Ureter (tissue), 1 donor: Measurements from ENCODE around the gene CACNA1C. TPM values are rescaled to one million over a fixed set of nuclear protein-coding genes. Genes with fewer than 3 reads are reported as not detected.

Experiments used
- DNase-seq: peaks from one replicate; pipeline ENCODE4 v3.0.0-alpha.2; 2020; ENCODE audit warnings: low spot score
- total RNA-seq: library from RNA; stranded (reverse); gene quantifications from one replicate; pipeline ENCODE4 v1.2.4, GENCODE V29; 2023
- donor health status: DM: yes; HTN: yes; CAD: no.

The CACNA1C gene
- total RNA-seq, 1 donor from 2014 or later = 30.1 TPM

DNA sequence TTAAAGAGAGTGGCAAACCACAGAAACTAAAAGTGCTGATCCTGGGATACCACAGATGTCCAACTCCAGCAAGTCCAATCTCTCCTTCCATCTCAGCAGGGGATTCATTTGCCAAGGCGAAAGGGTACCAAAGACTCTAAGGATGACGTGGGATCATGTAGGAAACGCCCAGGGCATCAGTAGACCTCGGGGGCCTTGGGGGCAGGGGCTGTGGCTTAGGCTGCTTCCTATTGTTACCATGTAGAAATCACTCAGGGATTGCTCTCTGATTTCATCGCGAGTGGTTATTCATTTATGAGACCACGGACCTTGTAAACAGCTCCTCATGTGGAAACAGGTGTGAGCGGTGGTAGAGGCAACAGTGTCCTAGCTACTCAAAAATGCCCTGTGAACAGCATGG lies 592.7 kb downstream of the CACNA1C start:
- DNase-seq = no peak

GRCh38 chr12:2646341-2646740 lies 593.6 kb downstream of the CACNA1C start:
- DNase-seq = no peak

GRCh38 chr12:2647186-2647585 lies 594.4 kb downstream of the CACNA1C start:
- no peak for DNase-seq

GRCh38 chr12:2648406-2648805 lies 595.6 kb downstream of the CACNA1C start:
- no peak for DNase-seq

DNA sequence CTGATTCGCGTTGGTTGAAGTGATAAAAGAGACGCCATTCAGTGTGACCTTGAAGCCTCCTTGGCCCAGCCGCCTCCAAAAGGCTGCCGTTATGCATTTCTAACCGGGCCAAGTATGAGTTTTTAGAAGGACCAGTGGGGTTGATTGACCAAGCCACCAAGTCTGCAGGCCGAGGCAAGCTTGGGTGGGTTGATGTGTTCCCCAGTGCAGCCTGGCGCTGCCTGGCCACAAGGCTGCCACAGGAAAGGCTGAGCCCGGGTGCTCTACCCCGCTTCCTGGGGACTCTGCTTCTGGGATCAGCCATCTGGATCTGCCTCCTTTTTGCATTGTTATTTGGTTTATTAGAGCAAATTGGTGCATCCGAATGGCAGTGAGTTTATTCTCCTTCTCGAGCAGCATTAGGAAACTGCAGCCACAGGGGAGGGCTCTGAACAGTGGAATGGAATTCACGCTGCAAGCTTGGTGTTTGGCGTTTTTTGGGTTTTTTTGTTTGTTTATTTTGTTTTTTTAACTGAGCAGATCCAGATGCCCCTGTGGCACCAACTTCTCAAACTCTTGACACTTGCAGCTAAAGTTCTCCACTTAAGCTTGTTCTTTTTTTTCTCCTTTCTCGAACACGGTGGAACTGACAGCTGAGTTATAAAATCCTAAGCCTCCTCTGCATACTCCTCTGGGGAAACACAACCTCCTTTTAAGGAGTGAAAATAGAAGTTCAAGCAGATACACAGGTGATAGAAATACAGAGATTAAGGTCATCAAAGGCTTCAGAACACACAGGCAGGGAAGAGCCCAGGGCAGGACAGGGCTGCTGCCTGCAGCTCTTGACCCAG lies 596.6 kb downstream of the CACNA1C start:
- no peak for DNase-seq

GRCh38 chr12:2650261-2651067 lies 597.7 kb downstream of the CACNA1C start:
- no peak for DNase-seq

GRCh38 chr12:2651068-2651965 lies 598.5 kb downstream of the CACNA1C start:
- no peak for DNase-seq

DNA sequence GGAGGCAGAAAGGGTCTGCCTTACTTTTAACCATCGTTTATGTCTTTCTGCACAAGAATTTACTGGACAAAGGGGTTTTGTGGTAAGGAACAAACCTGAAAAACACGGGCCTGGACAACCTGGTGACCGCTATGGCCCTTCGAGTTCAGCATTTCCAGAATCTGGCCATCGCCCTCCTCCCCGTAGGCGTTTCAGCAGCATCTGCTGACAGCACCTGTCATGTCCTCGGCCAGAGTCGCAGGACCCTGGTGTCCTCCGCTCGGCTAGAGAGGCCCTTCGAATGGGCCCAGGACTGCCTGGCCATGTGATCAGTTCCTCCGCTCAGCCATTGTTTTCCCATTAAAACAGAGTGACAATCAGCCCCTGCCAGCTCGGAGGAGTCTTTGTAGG lies 599.2 kb downstream of the CACNA1C start:
- DNase-seq = no peak

DNA sequence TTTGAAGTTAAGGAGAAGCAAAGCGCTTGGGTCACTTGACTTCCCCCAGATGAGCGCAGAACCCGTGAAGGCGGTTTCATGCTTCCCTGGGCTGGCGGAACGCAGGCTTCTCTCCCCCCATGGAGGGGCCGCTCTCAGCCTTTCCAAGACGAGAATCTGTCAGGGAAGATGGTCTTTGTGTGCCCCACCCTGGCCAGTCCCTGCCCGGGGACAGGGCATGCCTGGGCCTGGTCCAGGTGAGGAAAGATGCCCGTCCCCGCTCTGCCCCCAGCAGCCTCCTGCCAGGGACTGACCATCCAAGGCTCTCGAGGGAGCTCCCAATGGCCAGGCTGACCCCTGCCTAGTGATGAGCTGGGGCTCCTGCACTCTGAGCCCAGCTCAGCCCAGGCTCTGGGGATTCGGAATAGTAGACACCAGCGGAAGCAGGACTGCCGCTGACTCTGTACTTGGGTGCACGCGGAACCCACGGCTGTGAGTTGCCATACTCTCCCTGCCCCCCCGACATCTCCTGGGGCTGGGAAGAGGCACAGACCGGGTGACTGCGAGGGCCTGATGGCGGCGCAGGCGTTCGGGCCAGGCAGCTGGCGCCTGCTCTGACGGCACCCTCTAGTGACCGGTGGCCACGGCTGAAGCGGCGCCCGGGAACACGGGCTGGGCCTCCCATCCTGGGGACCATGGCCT lies 599.8 kb downstream of the CACNA1C start:
- DNase-seq = no peak

DNA sequence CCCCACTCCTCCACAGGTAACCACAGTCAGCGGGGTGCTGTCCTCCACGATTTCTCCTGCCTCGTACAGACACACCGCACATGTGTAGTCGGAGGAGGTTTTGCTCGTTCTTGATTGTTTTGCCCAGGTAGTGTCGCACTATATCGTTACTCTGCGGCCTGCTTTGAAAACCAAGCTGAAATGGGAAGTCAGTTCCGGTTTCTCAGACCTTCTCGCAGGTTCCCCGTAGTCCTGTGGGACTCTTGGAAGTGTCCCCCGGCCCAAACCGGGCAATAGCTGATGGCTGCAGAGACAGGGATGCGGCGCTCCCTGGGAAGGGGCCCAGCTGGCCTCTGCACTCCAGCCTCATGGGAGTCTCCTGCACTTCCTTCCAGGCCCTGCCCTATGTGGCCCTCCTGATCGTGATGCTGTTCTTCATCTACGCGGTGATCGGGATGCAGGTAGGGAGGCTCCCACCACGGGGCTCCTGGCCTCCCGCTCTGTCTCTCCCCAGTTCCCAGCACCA lies 600.7 kb downstream of the CACNA1C start:
- no peak for DNase-seq

DNA sequence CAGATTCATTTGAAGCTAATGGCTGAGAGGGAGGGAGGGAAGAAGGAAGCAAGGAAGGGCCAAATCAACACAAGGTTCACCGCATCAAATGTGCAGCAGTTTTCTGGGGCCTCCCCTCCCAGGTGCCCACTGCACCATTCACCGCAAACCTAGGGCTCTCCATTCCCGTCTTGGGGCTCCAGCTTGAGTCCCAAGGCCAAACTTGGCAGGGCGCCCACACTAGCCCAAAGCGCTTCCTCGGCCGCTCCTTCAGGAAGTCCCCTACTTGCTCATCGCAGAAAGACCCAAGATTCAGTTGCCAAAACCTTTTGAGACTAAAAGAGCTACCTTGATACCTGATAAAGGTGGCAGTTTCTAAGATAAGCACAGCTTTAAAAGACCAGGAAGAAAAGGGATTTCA lies 601.5 kb downstream of the CACNA1C start:
- no peak for DNase-seq

GRCh38 chr12:2654741-2655140 lies 602.0 kb downstream of the CACNA1C start:
- DNase-seq = no peak

DNA sequence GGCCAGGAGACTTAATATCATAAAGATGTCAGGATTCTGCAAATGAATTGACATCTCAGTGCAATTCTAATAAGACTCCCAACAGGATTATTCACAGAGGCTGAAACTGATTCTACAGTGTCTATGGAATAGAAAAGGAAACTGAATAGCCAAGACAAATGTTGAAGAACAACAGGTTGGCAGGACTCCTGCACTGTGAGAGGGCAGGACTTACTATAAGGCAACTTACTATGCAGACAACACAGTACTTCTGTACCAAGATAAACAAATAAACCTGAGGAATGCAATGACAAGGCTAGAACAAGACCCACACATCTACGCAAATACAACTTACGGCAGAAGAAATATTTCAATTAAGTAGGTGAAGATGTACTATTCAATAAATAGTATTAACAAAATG lies 609.7 kb downstream of the CACNA1C start:
- no peak for DNase-seq

DNA sequence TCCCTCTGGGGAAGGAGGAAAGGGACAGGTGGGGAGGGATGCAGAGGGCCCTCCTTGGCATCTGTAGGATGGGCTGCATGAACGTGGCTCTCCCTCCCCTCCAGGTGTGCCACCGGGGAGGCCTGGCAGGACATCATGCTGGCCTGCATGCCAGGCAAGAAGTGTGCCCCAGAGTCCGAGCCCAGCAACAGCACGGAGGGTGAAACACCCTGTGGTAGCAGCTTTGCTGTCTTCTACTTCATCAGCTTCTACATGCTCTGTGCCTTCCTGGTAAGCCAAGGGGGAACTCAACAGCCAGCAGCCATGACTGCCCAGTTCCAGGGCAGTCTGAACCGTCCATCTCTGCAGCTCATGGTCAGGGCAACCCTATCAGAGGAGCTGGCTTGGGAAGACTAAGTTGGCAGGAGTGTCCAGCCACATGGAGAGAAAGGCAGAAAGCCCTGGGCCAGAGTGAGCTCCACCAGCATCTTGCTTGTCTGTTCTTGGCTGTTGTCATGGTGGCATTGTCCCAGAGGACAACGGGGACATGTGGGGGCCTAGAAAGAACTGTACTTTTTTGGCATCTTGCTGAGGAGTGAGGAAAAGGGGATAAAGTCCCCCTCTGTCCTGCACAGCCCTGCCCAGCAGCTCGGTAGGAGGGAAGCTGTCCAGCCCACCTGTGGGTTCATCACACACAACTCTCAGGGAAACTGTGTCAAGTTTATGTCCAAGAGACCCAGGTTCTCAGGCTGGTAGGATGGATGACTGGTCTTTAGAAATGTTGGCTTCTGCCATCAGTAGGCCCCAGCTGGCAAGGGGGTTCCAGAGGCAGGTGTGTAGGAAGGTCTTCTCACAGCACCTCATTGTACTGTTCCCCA lies 612.2 kb downstream of the CACNA1C start:
- DNase-seq = no peak

DNA sequence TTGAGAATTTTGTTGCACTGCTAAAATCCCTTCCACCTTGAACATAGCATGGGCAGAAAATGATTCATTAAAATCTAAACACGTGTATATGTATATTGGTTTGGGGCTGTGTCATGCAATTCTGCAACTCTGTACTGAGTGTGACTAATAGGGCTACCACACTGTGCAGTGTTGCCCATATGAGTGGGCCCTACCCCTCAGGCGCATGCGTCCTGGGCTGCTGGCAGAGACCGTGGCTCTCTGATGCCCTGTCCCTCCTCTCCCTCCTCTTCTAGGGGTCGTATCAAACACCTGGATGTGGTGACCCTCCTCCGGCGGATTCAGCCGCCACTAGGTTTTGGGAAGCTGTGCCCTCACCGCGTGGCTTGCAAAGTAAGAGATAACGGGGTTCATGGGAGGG lies 613.6 kb downstream of the CACNA1C start:
- DNase-seq = no peak

DNA sequence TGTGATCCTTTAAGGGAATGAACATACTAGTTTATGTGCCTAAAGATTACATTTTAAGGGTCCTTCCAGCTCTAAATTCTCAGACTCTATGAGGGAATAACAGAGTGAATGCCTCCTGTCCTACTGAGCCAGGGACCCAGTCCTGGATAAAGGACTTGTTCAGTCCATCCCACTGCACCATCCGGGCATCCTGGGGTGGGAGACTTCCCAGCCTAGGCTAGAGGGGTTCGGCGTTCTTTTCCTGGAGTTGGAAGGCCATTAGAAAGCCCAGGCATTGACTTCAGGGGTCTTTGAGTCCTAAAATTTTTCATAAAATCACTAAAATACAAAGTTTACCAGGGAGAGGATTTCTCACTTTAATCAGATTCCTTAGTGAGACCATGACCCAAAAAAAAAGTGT lies 614.1 kb downstream of the CACNA1C start:
- no peak for DNase-seq

- no peak for DNase-seq
Measured at GRCh38 chr12:2667716-2668440, 615.1 kb downstream of the CACNA1C start.

GRCh38 chr12:2668816-2669215 lies 616.0 kb downstream of the CACNA1C start:
- DNase-seq = peak; percentile 18

GRCh38 chr12:2669560-2669959 lies 616.8 kb downstream of the CACNA1C start:
- no peak for DNase-seq

DNA sequence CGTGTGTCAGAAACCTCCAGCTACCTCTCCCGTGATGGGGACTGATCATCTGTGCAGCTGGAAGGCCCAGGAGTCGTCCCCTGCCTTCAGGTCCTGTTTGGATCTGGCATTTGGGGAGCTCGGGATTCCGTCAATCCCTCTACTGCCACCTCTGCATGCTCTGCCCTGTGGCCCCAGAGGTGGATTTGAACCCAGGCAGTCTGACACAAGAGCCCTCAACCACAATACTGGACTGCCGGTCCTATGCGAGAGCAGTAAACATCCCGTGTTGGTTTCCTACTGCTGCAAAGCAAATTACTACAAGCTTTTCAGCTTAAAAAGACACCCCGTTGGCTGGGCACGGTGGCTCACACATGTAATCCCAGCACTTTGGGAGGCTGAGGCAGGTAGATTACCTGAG lies 620.1 kb downstream of the CACNA1C start:
- DNase-seq = no peak
